A549 (cell line): Measurements from ENCODE around the gene ZSCAN20. TPM values are rescaled to one million over a fixed set of nuclear protein-coding genes. Genes with fewer than 3 reads are reported as not detected.

Source experiments
- ATAC-seq, 2 experiments: fragments of 200-7000 bp in 1 of 2; fragments of >200 bp in 1 of 2; cut with Nextera tagmentation in 1 of 2; cut with Tn5 transposase in 1 of 2; 3 replicates each; pipeline versions ENCODE4 v1.8.0 to v1.9.1; 2018 to 2020; ENCODE audit warnings: mild to moderate bottlenecking in 1 of 2, moderate library complexity in 1 of 2
- CTCF ChIA-PET: fragments of 300-600 bp; sonication (Branson Sonifier 250); formaldehyde crosslinking; extraction: SDS; loops from one replicate; lab custom pipeline; 2021; ENCODE audit warnings: antibody characterized with exemption, inconsistent platforms; lab: Yijun Ruan, JAX
- POLR2A ChIA-PET: fragments of 350-600 bp; formaldehyde crosslinking; extraction: SDS; loops from one replicate; lab custom pipeline; 2021; ENCODE audit warnings: antibody characterized with exemption, inconsistent platforms; lab: Yijun Ruan, JAX
- DNase-seq, 2 experiments: peaks; one replicate each; pipeline versions ENCODE4 v3.0.0 to v3.0.0-alpha.2; 2011 to 2016; ENCODE audit warnings: low read depth in 1 of 2, low spot score in 1 of 2
- FAIRE-seq: peaks from 2 replicates; lab custom pipeline; 2011; peaks lifted over from hg19 to GRCh38; lab: Jason Lieb, UNC
- H3K27ac ChIP-seq, 2 experiments: fragments of >200 bp; sonication (Bioruptor Twin); formaldehyde crosslinking; 3 replicates each; pipeline ENCODE4 v1.5.1; 2016 to 2017
- H3K4me1 ChIP-seq: fragments of >200 bp; sonication (Bioruptor Twin); formaldehyde crosslinking; 3 replicates; pipeline ENCODE4 v1.6.1; 2016
- H3K4me2 ChIP-seq: fragments of >200 bp; sonication (Bioruptor Twin); formaldehyde crosslinking; 3 replicates; pipeline ENCODE4 v1.6.1; 2016
- H3K4me3 ChIP-seq: fragments of >200 bp; sonication (Bioruptor Twin); formaldehyde crosslinking; 3 replicates; pipeline ENCODE4 v1.5.1; 2016
- H3K9me3 ChIP-seq: fragments of >200 bp; sonication (Bioruptor Twin); formaldehyde crosslinking; 3 replicates; pipeline ENCODE4 v1.6.1; 2016
- BCL3 ChIP-seq: fragments of >200 bp; sonication (Bioruptor Twin); formaldehyde crosslinking; IDR thresholded peaks from 3 replicates; pipeline ENCODE4 v1.6.1; 2016
- BHLHE40 ChIP-seq: IDR thresholded peaks from 2 replicates; pipeline ENCODE4 v1.6.1; 2012; ENCODE audit warnings: low read depth, low read length, inconsistent platforms
- CBX2 ChIP-seq: fragments of 200-600 bp; sonication (generic); IDR thresholded peaks from 2 replicates; pipeline ENCODE4 v1.6.1; 2016; ENCODE audit warnings: low read depth, mild to moderate bottlenecking, borderline replicate concordance
- CBX8 ChIP-seq: fragments of 200-600 bp; sonication (generic); IDR thresholded peaks from 2 replicates; pipeline ENCODE4 v1.6.1; 2016
- CHD4 ChIP-seq: fragments of 200-600 bp; sonication (generic); IDR thresholded peaks from 2 replicates; pipeline ENCODE4 v1.6.1; 2016; ENCODE audit warnings: antibody characterized with exemption, mild to moderate bottlenecking, borderline replicate concordance
- CTCF ChIP-seq: fragments of >200 bp; sonication (Bioruptor Twin); formaldehyde crosslinking; IDR thresholded peaks from 3 replicates; pipeline ENCODE4 v1.5.1; 2016
- EHMT2 ChIP-seq: fragments of 200-600 bp; sonication (generic); IDR thresholded peaks from 2 replicates; pipeline ENCODE4 v1.6.1; 2016; ENCODE audit warnings: antibody characterized with exemption, low read depth, mild to moderate bottlenecking, moderate library complexity
- ELK1 ChIP-seq: fragments of 150-350 bp; IDR thresholded peaks from 2 replicates; pipeline ENCODE4 v1.6.1; 2014; ENCODE audit warnings: low read depth, mild to moderate bottlenecking, low read length
- FOSL2 ChIP-seq, 2 experiments: fragments of 450-650 bp in 1 of 2; fragments of >200 bp in 1 of 2; sonication (Bioruptor Twin) in 1 of 2; formaldehyde crosslinking; IDR thresholded peaks; 2 replicates each; pipeline versions ENCODE4 v1.5.0 to v1.6.1; 2016 to 2020; ENCODE audit warnings: mild to moderate bottlenecking in 1 of 2, moderate library complexity in 1 of 2
- FOXS1 ChIP-seq: fragments of 250-450 bp; sonication (Bioruptor Pico); IDR thresholded peaks from 2 replicates; pipeline ENCODE4 v1.5.0; 2020; ENCODE audit warnings: mild to moderate bottlenecking, moderate library complexity
- HEYL ChIP-seq: fragments of 250-450 bp; sonication (Bioruptor Pico); IDR thresholded peaks from 2 replicates; pipeline ENCODE4 v1.8.0; 2021; ENCODE audit warnings: mild to moderate bottlenecking, moderate library complexity
- HOXA7 ChIP-seq: fragments of 250-450 bp; sonication (Bioruptor Pico); IDR thresholded peaks from 2 replicates; pipeline ENCODE4 v1.5.0; 2020; ENCODE audit warnings: mild to moderate bottlenecking, moderate library complexity
- HOXB5 ChIP-seq: fragments of 250-450 bp; sonication (Bioruptor Pico); IDR thresholded peaks from 2 replicates; pipeline ENCODE4 v1.5.0; 2020; ENCODE audit warnings: mild to moderate bottlenecking, moderate library complexity
- JUN ChIP-seq, 2 experiments: fragments of >200 bp; sonication (Bioruptor Twin); formaldehyde crosslinking; IDR thresholded peaks; 2 replicates in 1 of 2; 3 replicates in 1 of 2; pipeline ENCODE4 v1.6.1; 2016 to 2017
- KDM1A ChIP-seq: fragments of 200-600 bp; sonication (generic); IDR thresholded peaks from 2 replicates; pipeline ENCODE4 v1.6.1; 2016; ENCODE audit warnings: low read depth, mild to moderate bottlenecking
- MAZ ChIP-seq: fragments of 150-350 bp; IDR thresholded peaks from 2 replicates; pipeline ENCODE4 v1.6.1; 2014; ENCODE audit warnings: antibody characterized with exemption, low read depth, low read length, borderline replicate concordance
- NR3C1 ChIP-seq: fragments of >200 bp; sonication (Bioruptor Twin); formaldehyde crosslinking; IDR thresholded peaks from 3 replicates; pipeline ENCODE4 v1.6.1; 2017
- PBX3 ChIP-seq: IDR thresholded peaks from 2 replicates; pipeline ENCODE4 v1.6.1; 2012
- RAD21 ChIP-seq, 2 experiments: fragments of >200 bp in 1 of 2; sonication (Bioruptor Twin) in 1 of 2; formaldehyde crosslinking in 1 of 2; IDR thresholded peaks in 1 of 2; conservative IDR thresholded peaks in 1 of 2; 2 replicates in 1 of 2; 3 replicates in 1 of 2; pipeline ENCODE4 v1.6.1; 2012 to 2018; ENCODE audit warnings: inconsistent platforms in 1 of 2
- RARB ChIP-seq: fragments of 250-450 bp; sonication (Bioruptor Pico); IDR thresholded peaks from 2 replicates; pipeline ENCODE4 v1.8.0; 2021; ENCODE audit warnings: mild to moderate bottlenecking, moderate library complexity
- RCOR1 ChIP-seq: fragments of 150-350 bp; IDR thresholded peaks from 2 replicates; pipeline ENCODE4 v1.6.1; 2014; ENCODE audit warnings: antibody characterized with exemption, low read length, low read depth
- SMC3 ChIP-seq: fragments of >200 bp; sonication (Bioruptor Twin); formaldehyde crosslinking; IDR thresholded peaks from 3 replicates; pipeline ENCODE4 v1.6.1; 2018; ENCODE audit warnings: inconsistent platforms
- ZC3H11A ChIP-seq: fragments of 450-650 bp; IDR thresholded peaks from 2 replicates; pipeline ENCODE4 v1.6.1; 2014; ENCODE audit warnings: antibody characterized with exemption, mild to moderate bottlenecking
- ZFP36 ChIP-seq: fragments of 450-650 bp; IDR thresholded peaks from 2 replicates; pipeline ENCODE4 v1.6.1; 2014; ENCODE audit warnings: borderline replicate concordance; ENCODE audit not compliant: partially characterized antibody
- WGBS: methylation state at CpG from one replicate; pipeline ENCODE4 v1.1.6; 2017; ENCODE audit errors: missing lambda C conversion rate; 5-methylcytosine and 5-hydroxymethylcytosine counted together
- polyA plus RNA-seq, 4 experiments: library from polyadenylated mRNA; depleted of rRNA in 3 of 4; stranded (reverse); fragments of >200 nt; fragmentation: RNase III in 1 of 4; extraction: RNeasy Plus Mini Kit Qiagen cat#74134 plus additional on column Dnase treatment in 1 of 4; gene quantifications; 2 replicates in 3 of 4; 3 replicates in 1 of 4; pipeline ENCODE4 v1.2.3, GENCODE V29; 2011 to 2017

ZSCAN20 gene
- polyA plus RNA-seq, 2 of the 4 experiments (the other 2 are of a cell fraction): 1.3 to 1.9 TPM

- 39% methylated on average over 6 of the region's 6 CpGs for WGBS
- TF ChIP-seq BCL3 (no peak), ZC3H11A (no peak), RCOR1 (no peak), FOXS1 (CRISPR knock-in tag) (no peak), PBX3 (no peak), CHD4 (no peak), MAZ (no peak), CBX8 (no peak)
- no peak overlapping the region for H3K4me2 ChIP-seq
- POLR2A ChIA-PET: no interaction called here
- DNase-seq: no peak
- no peak for ATAC-seq
- CTCF ChIA-PET: no interaction called here
- no peaks in the 10 kb centered on the region for H3K4me1 ChIP-seq
- H3K4me3 ChIP-seq: no peak overlapping the region
- FAIRE-seq: no peak
- H3K27ac ChIP-seq: no peak overlapping the region
- H3K9me3 ChIP-seq: no peaks in the 10 kb centered on the region
Measured at GRCh38 chr1:33512226-33513011, 40.0 kb downstream of the ZSCAN20 start.

GRCh38 chr1:33515112-33515511, 42.7 kb downstream of the ZSCAN20 start:
- Histone ChIP-seq H3K9me3 (no peaks in the 10 kb centered on the region), H3K4me2 (no peak overlapping the region), H3K27ac (no peak overlapping the region), H3K4me1 (no peaks in the 10 kb centered on the region), H3K4me3 (no peak overlapping the region)
- no peak for TF ChIP-seq RARB (CRISPR knock-in tag)
- no peak for TF ChIP-seq JUN (IDR thresholded peaks at IDR 0.05)
- no peak for TF ChIP-seq FOSL2 (IDR thresholded peaks at IDR 0.05)
- TF ChIP-seq FOSL2 (CRISPR knock-in tag; IDR thresholded peaks at IDR 0.05): no peak
- TF ChIP-seq EHMT2: no peak
- TF ChIP-seq CTCF: no peak
- TF ChIP-seq RAD21 (conservative IDR thresholded peaks at IDR 0.05 in 1 of 2, IDR thresholded peaks at IDR 0.05 in 1 of 2): no peak
- no peak for TF ChIP-seq ZC3H11A
- no peak for TF ChIP-seq HEYL (CRISPR knock-in tag)
- no peak for TF ChIP-seq SMC3
- no peak for TF ChIP-seq CBX8
- TF ChIP-seq FOXS1 (CRISPR knock-in tag): no peak
- no peak for TF ChIP-seq HOXB5
- ChIA-PET CTCF (no interaction called here), POLR2A (no interaction called here)
- no peak for FAIRE-seq
- no peak for ATAC-seq
- WGBS: 23% methylated on average over 4 of the region's 8 CpGs
- no peak for DNase-seq

GRCh38 chr1:33515607-33516006, 43.2 kb downstream of the ZSCAN20 start:
- no peaks in the 10 kb centered on the region for H3K4me1 ChIP-seq
- no peak for ATAC-seq
- no peak overlapping the region for H3K4me3 ChIP-seq
- no peak for DNase-seq
- no peaks in the 10 kb centered on the region for H3K9me3 ChIP-seq
- 56% methylated on average over 2 of the region's 2 CpGs for WGBS
- CTCF ChIA-PET: no interaction called here
- H3K27ac ChIP-seq: no peak overlapping the region
- FAIRE-seq: no peak
- TF ChIP-seq ZFP36: no peak
- TF ChIP-seq HOXA7: no peak
- no peak for TF ChIP-seq BHLHE40
- no peak for TF ChIP-seq CBX2
- no peak for TF ChIP-seq NR3C1
- no peak for TF ChIP-seq ELK1
- TF ChIP-seq KDM1A: no peak
- TF ChIP-seq, all 56 proteins: peak for 0
- H3K4me2 ChIP-seq: no peak overlapping the region
- POLR2A ChIA-PET: no interaction called here
